Prostate gland (tissue), 2 donors: ENCODE results near the gene DNAH10. TPM values are rescaled to one million over a fixed set of nuclear protein-coding genes. Genes with fewer than 3 reads are reported as not detected.
A peak's percentile ranks its signal among the peaks of the same experiment; 100 is the strongest.

Source experiments
- DNase-seq: peaks from one replicate; pipeline ENCODE4 v3.0.0-alpha.2; 2019; ENCODE audit warnings: low spot score
- H3K27ac ChIP-seq, 2 donors: fragments of 200-600 bp; sonication (generic); 2 replicates each; pipeline ENCODE4 v1.5.1; 2017 to 2019
- H3K27me3 ChIP-seq: fragments of 200-600 bp; sonication (generic); replicated peaks from 2 replicates; pipeline ENCODE4 v1.5.1; 2019; ENCODE audit not compliant: insufficient read depth
- H3K36me3 ChIP-seq, 2 donors: fragments of 200-600 bp; sonication (generic); 1 replicate in 1 of 2; 2 replicates in 1 of 2; pipeline versions ENCODE4 v1.5.1 to v1.8.1; 2017 to 2019
- H3K4me1 ChIP-seq: fragments of 200-600 bp; sonication (generic); replicated peaks from 2 replicates; pipeline ENCODE4 v1.5.1; 2019
- H3K4me3 ChIP-seq, 2 donors: fragments of 200-600 bp; sonication (generic); 2 replicates each; pipeline ENCODE4 v1.5.1; 2017 to 2019
- H3K9me3 ChIP-seq: fragments of 200-600 bp; sonication (generic); 2 replicates; pipeline ENCODE4 v1.5.1; 2017
- CTCF ChIP-seq, 4 experiments: fragments of 200-600 bp in 2 of 4; fragments of 450-650 bp in 2 of 4; sonication (generic) in 2 of 4; IDR thresholded peaks; 1 replicate in 3 of 4; 2 replicates in 1 of 4; pipeline ENCODE4 v1.5.1; 2016 to 2019; ENCODE audit warnings: antibody characterized with exemption in 4 of 4, mild to moderate bottlenecking in 2 of 4, moderate library complexity in 2 of 4
- POLR2A ChIP-seq: fragments of 450-650 bp; IDR thresholded peaks from one replicate; pipeline ENCODE4 v1.6.1; 2016; ENCODE audit warnings: antibody characterized with exemption, mild to moderate bottlenecking
- POLR2AphosphoS5 ChIP-seq: sonication (generic); formaldehyde crosslinking; IDR thresholded peaks from one replicate; pipeline ENCODE4 v1.6.1; 2017; ENCODE audit warnings: antibody characterized with exemption
- WGBS: methylation state at CpG from one replicate; pipeline ENCODE4 v1.1.5; 2018; 5-methylcytosine and 5-hydroxymethylcytosine counted together
- intact Hi-C: fragments of 100-400 bp; cut with DNase I; formaldehyde crosslinking; loops from one replicate; pipeline ENCODE4 v1.14.2; 2022
- total RNA-seq, 2 donors: library from RNA; depleted of rRNA; stranded (reverse); fragments of >200 nt; gene quantifications; one replicate each; pipeline ENCODE4 v1.1.0, GENCODE V29; 2016

The DNAH10 gene
- total RNA-seq: 1 to 10 TPM in 1 of 2 donors, under 1 TPM in 1; 0.68 to 7.9 TPM

- 1% methylated on average over 76 of the region's 105 CpGs for WGBS
- Histone ChIP-seq H3K27me3 (no peaks in the 10 kb centered on the region), H3K27ac (no peak within 1 kb of the TSS), H3K4me3 (peak within 1 kb of the TSS; percentile 25 to 40), H3K9me3 (no peaks in the 10 kb centered on the region), H3K4me1 (peaks cover 8% of the 10 kb centered on the region), H3K36me3 (no peaks in the 10 kb centered on the region)
- intact Hi-C loops: no loop called here
- DNase-seq: no peak
- TF ChIP-seq POLR2A (no peak), CTCF (IDR thresholded peaks at IDR 0.05) (no peak), POLR2AphosphoS5 (no peak)
Observed at GRCh38 chr12:123761841-123762714, at the start of gene DNAH10. DNAH10 (plus strand) TSS chr12:123762301; CDS start chr12:123762337, 36 bp downstream.

GRCh38 chr12:123712780-123713319 lies 49.3 kb upstream of the DNAH10 start:
- DNase-seq: no peak
- Histone ChIP-seq H3K36me3 (no peaks in the 10 kb centered on the region), H3K4me3 (peak overlapping the region; percentile 98 to 99), H3K4me1 (no peaks in the 10 kb centered on the region), H3K27me3 (no peaks in the 10 kb centered on the region), H3K9me3 (no peaks in the 10 kb centered on the region), H3K27ac (peak overlapping the region in 1 of 2 donors; percentile 69)
- TF ChIP-seq POLR2AphosphoS5 (no peak), POLR2A (no peak), CTCF (IDR thresholded peaks at IDR 0.05) (no peak)
- under 1% methylated on average over 26 of the region's 26 CpGs for WGBS
- intact Hi-C loops: no loop called here

- H3K27me3 ChIP-seq: no peaks in the 10 kb centered on the region
- TF ChIP-seq POLR2AphosphoS5 (no peak), POLR2A (no peak), CTCF (IDR thresholded peaks at IDR 0.05) (no peak)
- H3K36me3 ChIP-seq: no peaks in the 10 kb centered on the region
- H3K4me1 ChIP-seq: no peaks in the 10 kb centered on the region
- no peak overlapping the region for H3K27ac ChIP-seq
- peak overlapping the region; percentile 98 to 99 for H3K4me3 ChIP-seq
- no peaks in the 10 kb centered on the region for H3K9me3 ChIP-seq
- DNase-seq: no peak
- intact Hi-C loops: no loop called here
- 30% methylated on average over 6 of the region's 6 CpGs for WGBS
Observed at GRCh38 chr12:123713398-123713797, 48.7 kb upstream of the DNAH10 start.

GRCh38 chr12:123713823-123714585 lies 48.1 kb upstream of the DNAH10 start:
- no peaks in the 10 kb centered on the region for H3K27me3 ChIP-seq
- no peak for DNase-seq
- H3K4me3 ChIP-seq: no peak overlapping the region
- H3K4me1 ChIP-seq: no peaks in the 10 kb centered on the region
- no peaks in the 10 kb centered on the region for H3K36me3 ChIP-seq
- no peak overlapping the region for H3K27ac ChIP-seq
- 71% methylated on average over 10 of the region's 10 CpGs for WGBS
- no peaks in the 10 kb centered on the region for H3K9me3 ChIP-seq
- intact Hi-C loops: no loop called here
- no peak for TF ChIP-seq POLR2AphosphoS5
- no peak for TF ChIP-seq POLR2A
- TF ChIP-seq CTCF (IDR thresholded peaks at IDR 0.05): no peak
